B cell (primary cell): ENCODE results near the gene ARHGEF4. TPM values are rescaled to one million over a fixed set of nuclear protein-coding genes. Genes with fewer than 3 reads are reported as not detected.

Experiments used
- ATAC-seq: fragments of 200-7000 bp; cut with Tn5 transposase; one replicate; pipeline ENCODE4 v1.10.0; 2021; ENCODE audit warnings: low read depth, mild to moderate bottlenecking, moderate number of reproducible peaks, moderate library complexity
- CTCF ChIA-PET: fragments of 350-600 bp; sonication (Branson Sonifier 250); formaldehyde crosslinking; loops from one replicate; lab custom pipeline; 2021; ENCODE audit warnings: antibody characterized with exemption, inconsistent platforms; lab: Charles Lee
- POLR2A ChIA-PET: fragments of 350-600 bp; sonication (Branson Sonifier 250); formaldehyde crosslinking; loops from one replicate; lab custom pipeline; 2021; ENCODE audit warnings: antibody characterized with exemption; lab: Charles Lee
- DNase-seq: peaks from one replicate; pipeline ENCODE4 v3.0.0; 2013
- H2AFZ ChIP-seq: 2 replicates; pipeline ENCODE4 v1.6.1; 2012; ENCODE audit warnings: mild to moderate bottlenecking, low read depth, low read length; ENCODE audit not compliant: insufficient read depth, poor library complexity, severe bottlenecking
- H3K27ac ChIP-seq, 2 donors: 1 replicate in 1 of 2; 2 replicates in 1 of 2; pipeline ENCODE4 v1.5.1; 2012 to 2013; ENCODE audit warnings: low read length in 2 of 2, mild to moderate bottlenecking in 2 of 2, moderate library complexity in 1 of 2
- H3K27me3 ChIP-seq, 4 experiments: fragments of 200-600 bp in 1 of 4; sonication (generic) in 1 of 4; replicated peaks in 1 of 4; 1 replicate in 2 of 4; 2 replicates in 2 of 4; pipeline versions ENCODE4 v1.6.1 to v1.7.0; 2013 to 2016; ENCODE audit warnings: low read length in 3 of 4, mild to moderate bottlenecking in 2 of 4, mixed read lengths in 1 of 4, moderate library complexity in 1 of 4; ENCODE audit not compliant: insufficient read depth in 4 of 4, control insufficient read depth in 3 of 4; ENCODE audit errors: control extremely low read depth in 1 of 4
- H3K36me3 ChIP-seq, 2 experiments: replicated peaks in 1 of 2; 1 replicate in 1 of 2; 2 replicates in 1 of 2; pipeline versions ENCODE4 v1.6.1 to v1.7.1; 2013; ENCODE audit warnings: low read length in 1 of 2; ENCODE audit not compliant: insufficient read depth in 2 of 2, control insufficient read depth in 1 of 2; ENCODE audit errors: control extremely low read depth in 1 of 2, extremely low read depth in 1 of 2
- H3K4me1 ChIP-seq, 2 donors: fragments of 200-600 bp in 1 of 2; sonication (generic) in 1 of 2; 1 replicate in 1 of 2; 2 replicates in 1 of 2; pipeline versions ENCODE4 v1.5.1 to v1.6.1; 2013 to 2017; ENCODE audit warnings: low read length in 2 of 2; ENCODE audit not compliant: control insufficient read depth in 2 of 2, insufficient read depth in 2 of 2
- H3K4me2 ChIP-seq: replicated peaks from 2 replicates; pipeline ENCODE3; 2012; ENCODE audit warnings: mild to moderate bottlenecking, low read depth, low read length; ENCODE audit not compliant: poor library complexity, severe bottlenecking
- H3K4me3 ChIP-seq, 5 experiments: fragments of 200-600 bp in 1 of 5; sonication (generic) in 1 of 5; 1 replicate in 3 of 5; 2 replicates in 2 of 5; pipeline versions ENCODE4 v1.5.1 to v1.7.0; 2011 to 2016; ENCODE audit warnings: low read length in 4 of 5, mild to moderate bottlenecking in 4 of 5, low read depth in 2 of 5, control low read depth in 1 of 5, moderate library complexity in 1 of 5; ENCODE audit not compliant: insufficient read depth in 1 of 5; ENCODE audit errors: control extremely low read depth in 1 of 5, extremely low read depth in 1 of 5
- H3K79me2 ChIP-seq: fragments of 200-600 bp; sonication (generic); one replicate; pipeline ENCODE4 v1.6.0; 2016; ENCODE audit warnings: low read length; ENCODE audit not compliant: control insufficient read depth, insufficient read depth
- H3K9ac ChIP-seq: fragments of 200-600 bp; sonication (generic); 2 replicates; pipeline ENCODE4 v1.6.1; 2017; ENCODE audit warnings: mild to moderate bottlenecking, low read length, moderate library complexity
- H3K9me3 ChIP-seq, 3 donors: one replicate each; pipeline versions ENCODE4 v1.6.1 to v1.7.1; 2013; ENCODE audit warnings: low read length in 2 of 3; ENCODE audit not compliant: control insufficient read depth in 2 of 3, insufficient read depth in 1 of 3; ENCODE audit errors: control extremely low read depth in 1 of 3
- H4K20me1 ChIP-seq: 2 replicates; pipeline ENCODE4 v1.6.0; 2012; ENCODE audit warnings: mild to moderate bottlenecking, low read length; ENCODE audit not compliant: insufficient read depth, control insufficient read depth, poor library complexity, severe bottlenecking
- H3K27ac Mint-ChIP-seq: one replicate; pipeline ENCODE4 v1.8.0; 2021; ENCODE audit warnings: mixed read lengths
- H3K27me3 Mint-ChIP-seq: one replicate; pipeline ENCODE4 v1.8.0; 2021; ENCODE audit warnings: mixed read lengths
- H3K4me1 Mint-ChIP-seq: one replicate; pipeline ENCODE4 v1.8.0; 2021; ENCODE audit warnings: mixed read lengths
- H3K4me3 Mint-ChIP-seq: one replicate; pipeline ENCODE4 v1.8.0; 2021; ENCODE audit warnings: mixed read lengths
- H3K9me3 Mint-ChIP-seq: one replicate; pipeline ENCODE4 v1.8.0; 2022; ENCODE audit warnings: mixed read lengths; ENCODE audit not compliant: insufficient read depth
- EZH2 ChIP-seq: IDR thresholded peaks from 2 replicates; pipeline ENCODE4 v1.6.1; 2012; ENCODE audit warnings: borderline replicate concordance, low read depth, mild to moderate bottlenecking, moderate library complexity, low read length; ENCODE audit not compliant: insufficient read depth, poor library complexity, severe bottlenecking
- WGBS: methylation state at CpG from one replicate; pipeline ENCODE4 v1.1.5; 2013; ENCODE audit warnings: missing lambda C conversion rate; ENCODE audit not compliant: insufficient coverage; 5-methylcytosine and 5-hydroxymethylcytosine counted together
- intact Hi-C: fragments of 100-400 bp; cut with micrococcal nuclease; formaldehyde crosslinking; loops from one replicate; pipeline ENCODE4 v1.10.0; 2022
- polyA plus RNA-seq: library from polyadenylated mRNA; depleted of rRNA; stranded (reverse); fragments of >200 nt; gene quantifications from 2 replicates; pipeline ENCODE4 v1.2.3, GENCODE V29; 2012
- total RNA-seq, 2 donors: library from RNA; stranded (reverse); fragments of 120-200 nt in 1 of 2; gene quantifications; 1 replicate in 1 of 2; 2 replicates in 1 of 2; pipeline versions ENCODE4 v1.2.3 to v1.2.4, GENCODE V29; 2013 to 2022
- TF ChIP-seq, protein P1 (sequence below): fragments of 200-600 bp; IDR thresholded peaks from one replicate; pipeline ENCODE4 v1.8.0; 2022; ENCODE audit warnings: antibody characterized with exemption, mild to moderate bottlenecking

Gene ARHGEF4
- total and polyA plus RNA-seq, 2 donors (not counting 1 experiment from before 2014, with no cell fraction given): 2.1 TPM; not detected in 1

DNA sequence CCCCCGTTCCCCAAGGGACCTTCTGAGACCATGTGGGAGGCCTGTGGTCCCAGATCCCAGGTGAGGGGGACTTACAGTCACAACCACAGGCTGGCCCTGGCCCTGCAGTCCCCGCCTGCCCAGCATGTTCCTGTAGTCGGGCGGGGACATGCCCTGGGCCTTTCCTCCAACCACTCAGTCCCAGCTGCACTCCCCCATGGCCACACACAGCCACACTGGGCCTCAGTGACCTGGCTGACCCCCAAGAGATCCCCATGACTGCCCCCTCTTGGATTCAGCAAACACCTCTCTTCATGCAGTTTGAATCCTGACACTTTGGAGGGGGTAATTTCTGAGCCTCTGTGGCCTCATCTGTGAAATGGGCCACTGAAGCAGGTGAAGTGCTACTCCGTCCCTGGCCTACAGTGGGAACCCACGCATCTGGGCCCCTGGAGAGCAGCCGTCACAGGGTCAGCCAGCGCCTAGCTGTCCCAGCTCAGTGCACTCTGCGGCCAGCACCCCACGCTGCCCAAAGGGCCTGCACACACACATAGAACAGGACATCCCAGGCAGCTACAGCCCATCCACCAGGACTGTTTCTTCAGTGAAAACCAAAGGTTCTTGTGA is 12.7 kb upstream of the ARHGEF4 start:
- no peak for DNase-seq

More for the DNA sequence above, 12.7 kb upstream of the ARHGEF4 start:
- H2AFZ ChIP-seq: no peak overlapping the region
- H3K9ac ChIP-seq: no peak overlapping the region
- peak overlapping the region; percentile 89 for H3K27ac Mint-ChIP-seq
- CTCF ChIA-PET: interaction anchor here (0.6 to 1.9 kb wide), 4 partner anchors 23 to 49 kb away, joined by 3 to 15 read pairs (median 8); no protein-coding TSS in a partner anchor
- H3K9me3 Mint-ChIP-seq: no peaks in the 10 kb centered on the region
- no peak overlapping the region for H3K27ac ChIP-seq
- 58% methylated on average over 9 of the region's 10 CpGs for WGBS
- H3K4me2 ChIP-seq: no peak overlapping the region
- no peaks in the 10 kb centered on the region for H3K36me3 ChIP-seq
- POLR2A ChIA-PET: interaction anchor here (1.0 to 1.2 kb wide), 2 partner anchors 12 to 27 kb away, joined by 5 to 8 read pairs; partner anchors contain the start of gene ARHGEF4
- peaks cover 4% of the 10 kb centered on the region for H3K27me3 Mint-ChIP-seq
- no peaks in the 10 kb centered on the region for H3K27me3 ChIP-seq
- H4K20me1 ChIP-seq: no peaks in the 10 kb centered on the region
- peak overlapping the region; percentile 64 for H3K4me3 Mint-ChIP-seq
- no peak overlapping the region for H3K4me3 ChIP-seq
- H3K79me2 ChIP-seq: no peaks in the 10 kb centered on the region
- TF ChIP-seq EZH2: no peak
- TF ChIP-seq, protein P1, sequence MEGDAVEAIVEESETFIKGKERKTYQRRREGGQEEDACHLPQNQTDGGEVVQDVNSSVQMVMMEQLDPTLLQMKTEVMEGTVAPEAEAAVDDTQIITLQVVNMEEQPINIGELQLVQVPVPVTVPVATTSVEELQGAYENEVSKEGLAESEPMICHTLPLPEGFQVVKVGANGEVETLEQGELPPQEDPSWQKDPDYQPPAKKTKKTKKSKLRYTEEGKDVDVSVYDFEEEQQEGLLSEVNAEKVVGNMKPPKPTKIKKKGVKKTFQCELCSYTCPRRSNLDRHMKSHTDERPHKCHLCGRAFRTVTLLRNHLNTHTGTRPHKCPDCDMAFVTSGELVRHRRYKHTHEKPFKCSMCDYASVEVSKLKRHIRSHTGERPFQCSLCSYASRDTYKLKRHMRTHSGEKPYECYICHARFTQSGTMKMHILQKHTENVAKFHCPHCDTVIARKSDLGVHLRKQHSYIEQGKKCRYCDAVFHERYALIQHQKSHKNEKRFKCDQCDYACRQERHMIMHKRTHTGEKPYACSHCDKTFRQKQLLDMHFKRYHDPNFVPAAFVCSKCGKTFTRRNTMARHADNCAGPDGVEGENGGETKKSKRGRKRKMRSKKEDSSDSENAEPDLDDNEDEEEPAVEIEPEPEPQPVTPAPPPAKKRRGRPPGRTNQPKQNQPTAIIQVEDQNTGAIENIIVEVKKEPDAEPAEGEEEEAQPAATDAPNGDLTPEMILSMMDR: no peak
- H3K4me1 Mint-ChIP-seq: peaks cover 16% of the 10 kb centered on the region
- H3K4me1 ChIP-seq: peaks cover 0 to 17% of the 10 kb centered on the region in 2 donors
- H3K9me3 ChIP-seq: no peaks in the 10 kb centered on the region
- intact Hi-C loops: loop anchor here (1.0 kb wide), 3 partner anchors 26 to 281 kb away; partner anchors contain the start of gene PLEKHB2
- ATAC-seq: peak; percentile 42
